ENCODE results near the gene WSB1. TPM values are rescaled to one million over a fixed set of nuclear protein-coding genes. Genes with fewer than 3 reads are reported as not detected.

The WSB1 gene
- total and polyA plus RNA-seq, 9 of the 15 experiments (the other 6 are each of a cell fraction or from before 2014, with no cell fraction given): 22.8 to 229 (median 81.1) TPM

- TF ChIP-seq GATAD2A (IDR thresholded peaks at IDR 0.05): peak; percentile 14; the same call in 1 of the 2 replicates
- TF ChIP-seq E2F8 (IDR thresholded peaks at IDR 0.05; ENCODE audit: low read depth, partially characterized antibody): peak; percentile 21
- TF ChIP-seq ELF1 (tag; IDR thresholded peaks at IDR 0.05): 0 out of 2 replicates have a peak, but pooled peaks have one; percentile 18
- peak in 1 of 2 experiments; percentile 67; a peak in 1 of 4 replicates for TF ChIP-seq MLLT1 (IDR thresholded peaks at IDR 0.05)
- peak; percentile 62; the same call in 1 of the 2 replicates for TF ChIP-seq ZNF24 (IDR thresholded peaks at IDR 0.05)
- TF ChIP-seq FUS (optimal IDR thresholded peaks at IDR 0.05; ENCODE audit: low read depth, low read length): no peak
- peak; percentile 95 for TF ChIP-seq SMC3 (conservative IDR thresholded peaks at IDR 0.05; ENCODE audit: insufficient read depth, low read depth, low read length)
- no peak for TF ChIP-seq SMAD3 (CRISPR knock-in tag; conservative IDR thresholded peaks at IDR 0.05)
- TF ChIP-seq ZNF384 (IDR thresholded peaks at IDR 0.05; ENCODE audit: low read depth, low read length): no peak; the same call in 1 of the 2 replicates
- no peak for TF ChIP-seq SRSF7 (optimal IDR thresholded peaks at IDR 0.05; ENCODE audit: low read depth, low read length)
- TF ChIP-seq SOX6 (IDR thresholded peaks at IDR 0.05): peak; percentile 66
- TF ChIP-seq NCOR1 (IDR thresholded peaks at IDR 0.05): peak; percentile 21; the same call in 1 of the 2 replicates
- TF ChIP-seq CBFA2T2 (conservative IDR thresholded peaks at IDR 0.05): peak; percentile 56
- no peak for TF ChIP-seq TARDBP (IDR thresholded peaks at IDR 0.05)
- peak; percentile 54; the same call in 1 of the 2 replicates for TF ChIP-seq EP400 (IDR thresholded peaks at IDR 0.05)
- peak; percentile 60; the same call in 1 of the 2 replicates for TF ChIP-seq XRCC5 (IDR thresholded peaks at IDR 0.05; ENCODE audit: low read depth, low read length)
- no peak for TF ChIP-seq GTF2A2 (tag; IDR thresholded peaks at IDR 0.05)
- TF ChIP-seq VEZF1 (CRISPR knock-in tag; IDR thresholded peaks at IDR 0.05): peak; percentile 74
- TF ChIP-seq DACH1 (IDR thresholded peaks at IDR 0.05; ENCODE audit: partially characterized antibody): peak; percentile 87
- TF ChIP-seq L3MBTL2 (IDR thresholded peaks at IDR 0.05): peak; percentile 55; the same call in 1 of the 2 replicates
- TF ChIP-seq MECOM (CRISPR knock-in tag; IDR thresholded peaks at IDR 0.05): no peak
- peak; percentile 26; the same call in 1 of the 2 replicates for TF ChIP-seq BHLHE40 (IDR thresholded peaks at IDR 0.05; ENCODE audit: low read length)
- peak; percentile 59; the same call in 1 of the 2 replicates for TF ChIP-seq MAX (CRISPR knock-in tag; IDR thresholded peaks at IDR 0.05)
- no peak for TF ChIP-seq SIX5 (IDR thresholded peaks at IDR 0.05; ENCODE audit: borderline replicate concordance in 1 of 2, insufficient read depth in 1 of 2, low read depth in 1 of 2, low read length in 2 of 2)
- peak; percentile 63 for TF ChIP-seq NFIC (IDR thresholded peaks at IDR 0.05)
- peak; percentile 83 to 89; a peak in 3 of 4 replicates for TF ChIP-seq SIN3A (IDR thresholded peaks at IDR 0.05; ENCODE audit: borderline replicate concordance in 2 of 2, control insufficient read depth in 1 of 2, low read depth in 2 of 2, low read length in 2 of 2)
These were observed 48.7 kb upstream of the WSB1 start (continued) for GRCh38 chr17:27245230-27245696.
